Smooth muscle cell of the brain vasculature (primary cell): ENCODE measurements around the gene PDGFD.

Experiments
- DNase-seq: peaks from one replicate; pipeline ENCODE4 v3.0.0-alpha.2; 2012; ENCODE audit warnings: low read depth, low spot score

Gene PDGFD

GRCh38 chr11:103958475-103959215 lies 205.3 kb downstream of the PDGFD start:
- no peak for DNase-seq

- no peak for DNase-seq
Observed at GRCh38 chr11:103953797-103954486, 210.0 kb downstream of the PDGFD start.

- DNase-seq = no peak
Observed at GRCh38 chr11:103949781-103950180, 214.2 kb downstream of the PDGFD start.

- DNase-seq = no peak
Observed at GRCh38 chr11:103948187-103948763, 215.7 kb downstream of the PDGFD start.

- no peak for DNase-seq
Observed at GRCh38 chr11:103947546-103947919, 216.4 kb downstream of the PDGFD start.

GRCh38 chr11:103946793-103947545 lies 217.0 kb downstream of the PDGFD start:
- no peak for DNase-seq

GRCh38 chr11:103944251-103944940 lies 219.6 kb downstream of the PDGFD start:
- DNase-seq = no peak

- no peak for DNase-seq
Observed at GRCh38 chr11:103942646-103943045, 221.3 kb downstream of the PDGFD start.

- no peak for DNase-seq
Observed at GRCh38 chr11:103940551-103940950, 223.4 kb downstream of the PDGFD start.

GRCh38 chr11:103939694-103940093 lies 224.3 kb downstream of the PDGFD start:
- DNase-seq = no peak

- no peak for DNase-seq
Observed at GRCh38 chr11:103936059-103936458, 227.9 kb downstream of the PDGFD start.

GRCh38 chr11:103935219-103935618 lies 228.7 kb downstream of the PDGFD start:
- no peak for DNase-seq

- DNase-seq = no peak
Observed at GRCh38 chr11:103929170-103929903, 234.6 kb downstream of the PDGFD start.

GRCh38 chr11:103928802-103929161 lies 235.2 kb downstream of the PDGFD start:
- DNase-seq = no peak

GRCh38 chr11:103928040-103928801 lies 235.7 kb downstream of the PDGFD start:
- no peak for DNase-seq

GRCh38 chr11:103927535-103927934 lies 236.4 kb downstream of the PDGFD start:
- no peak for DNase-seq

GRCh38 chr11:103926990-103927389 lies 237.0 kb downstream of the PDGFD start:
- DNase-seq = no peak

- no peak for DNase-seq
Observed at GRCh38 chr11:103924166-103925013, 239.6 kb downstream of the PDGFD start.

GRCh38 chr11:103923451-103923931 lies 240.5 kb downstream of the PDGFD start:
- no peak for DNase-seq
